OCI-LY1 (cell line): ENCODE results near the gene TBC1D16.

Experiments used
- EZH2 ChIP-seq: fragments of 200-600 bp; sonication (generic), shearing (Covaris generic); IDR thresholded peaks from 2 replicates; pipeline ENCODE4 v1.8.0; 2017; ENCODE audit warnings: borderline replicate concordance, mixed run types, mild to moderate bottlenecking, antibody characterized with exemption, low read length, moderate library complexity, mixed read lengths
- TF ChIP-seq, protein P1 (sequence below): fragments of 200-600 bp; sonication (generic), shearing (Covaris generic); IDR thresholded peaks from 2 replicates; pipeline ENCODE4 v1.5.1; 2017; ENCODE audit warnings: mild to moderate bottlenecking, antibody characterized with exemption, low read length, moderate library complexity, mixed read lengths

DNA sequence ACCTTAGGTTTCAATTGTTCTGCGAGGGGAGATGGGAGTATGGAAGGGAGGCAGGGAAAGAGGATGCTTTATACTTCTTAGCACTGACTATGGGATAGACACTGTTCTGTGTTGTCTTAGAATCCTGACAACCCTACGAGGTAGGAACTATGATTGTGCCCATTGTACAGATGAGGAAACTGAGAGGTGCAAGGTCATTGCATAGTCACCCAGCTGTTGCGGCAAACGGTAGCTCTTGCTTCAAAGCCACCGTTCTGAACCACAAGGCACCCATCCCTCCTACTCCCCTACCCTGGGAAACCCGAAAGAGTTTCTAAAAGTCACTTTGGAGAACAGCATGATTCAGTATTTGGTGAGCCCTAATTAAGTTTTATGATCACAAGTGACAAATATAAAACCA, 8.3 kb upstream of the TBC1D16 start:
- TF ChIP-seq, protein P1, sequence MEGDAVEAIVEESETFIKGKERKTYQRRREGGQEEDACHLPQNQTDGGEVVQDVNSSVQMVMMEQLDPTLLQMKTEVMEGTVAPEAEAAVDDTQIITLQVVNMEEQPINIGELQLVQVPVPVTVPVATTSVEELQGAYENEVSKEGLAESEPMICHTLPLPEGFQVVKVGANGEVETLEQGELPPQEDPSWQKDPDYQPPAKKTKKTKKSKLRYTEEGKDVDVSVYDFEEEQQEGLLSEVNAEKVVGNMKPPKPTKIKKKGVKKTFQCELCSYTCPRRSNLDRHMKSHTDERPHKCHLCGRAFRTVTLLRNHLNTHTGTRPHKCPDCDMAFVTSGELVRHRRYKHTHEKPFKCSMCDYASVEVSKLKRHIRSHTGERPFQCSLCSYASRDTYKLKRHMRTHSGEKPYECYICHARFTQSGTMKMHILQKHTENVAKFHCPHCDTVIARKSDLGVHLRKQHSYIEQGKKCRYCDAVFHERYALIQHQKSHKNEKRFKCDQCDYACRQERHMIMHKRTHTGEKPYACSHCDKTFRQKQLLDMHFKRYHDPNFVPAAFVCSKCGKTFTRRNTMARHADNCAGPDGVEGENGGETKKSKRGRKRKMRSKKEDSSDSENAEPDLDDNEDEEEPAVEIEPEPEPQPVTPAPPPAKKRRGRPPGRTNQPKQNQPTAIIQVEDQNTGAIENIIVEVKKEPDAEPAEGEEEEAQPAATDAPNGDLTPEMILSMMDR: no peak
- no peak for TF ChIP-seq EZH2
